ENCODE data around the gene UBR7. TPM values are rescaled to one million over a fixed set of nuclear protein-coding genes. Genes with fewer than 3 reads are reported as not detected.

The UBR7 gene
- total and polyA plus RNA-seq, 2 experiments from 2014 or later: 12.4 to 45.3 TPM

DNA sequence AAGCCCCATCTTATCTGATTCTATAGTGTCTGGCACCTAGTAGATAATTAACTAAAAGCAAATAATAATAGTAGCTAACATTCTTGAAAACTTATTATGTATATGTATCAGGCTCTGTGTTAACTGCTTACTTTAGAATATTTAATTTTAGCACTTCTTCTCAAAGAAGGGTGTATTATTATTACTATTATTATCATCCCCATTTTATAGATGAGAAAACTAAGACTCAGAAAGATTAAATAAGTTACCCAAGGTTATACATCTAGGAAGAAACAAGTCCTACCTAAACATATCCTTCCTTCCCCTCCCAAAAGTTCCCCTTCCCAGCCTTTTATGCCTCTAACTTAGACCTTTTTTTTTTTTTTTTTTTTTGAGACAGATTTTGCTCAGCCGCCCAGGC, 61.4 kb downstream of the UBR7 start:
- no peaks in the 10 kb centered on the region for H3K9me2 ChIP-seq (ENCODE audit: insufficient read depth)
- no peak for TF ChIP-seq NANOG (IDR thresholded peaks at IDR 0.05; ENCODE audit: borderline replicate concordance)
- TF ChIP-seq STAT1 (IDR thresholded peaks at IDR 0.05; ENCODE audit: unreplicated experiment): no peak
- TF ChIP-seq POLR2AphosphoS5 (IDR thresholded peaks at IDR 0.05; ENCODE audit: low read depth): no peak
- no peak for TF ChIP-seq ZNF331 (CRISPR knock-in tag; IDR thresholded peaks at IDR 0.05; ENCODE audit: low read depth)
- TF ChIP-seq, protein P1, sequence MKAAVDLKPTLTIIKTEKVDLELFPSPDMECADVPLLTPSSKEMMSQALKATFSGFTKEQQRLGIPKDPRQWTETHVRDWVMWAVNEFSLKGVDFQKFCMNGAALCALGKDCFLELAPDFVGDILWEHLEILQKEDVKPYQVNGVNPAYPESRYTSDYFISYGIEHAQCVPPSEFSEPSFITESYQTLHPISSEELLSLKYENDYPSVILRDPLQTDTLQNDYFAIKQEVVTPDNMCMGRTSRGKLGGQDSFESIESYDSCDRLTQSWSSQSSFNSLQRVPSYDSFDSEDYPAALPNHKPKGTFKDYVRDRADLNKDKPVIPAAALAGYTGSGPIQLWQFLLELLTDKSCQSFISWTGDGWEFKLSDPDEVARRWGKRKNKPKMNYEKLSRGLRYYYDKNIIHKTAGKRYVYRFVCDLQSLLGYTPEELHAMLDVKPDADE (IDR thresholded peaks at IDR 0.05): no peak
- TF ChIP-seq, protein P2, sequence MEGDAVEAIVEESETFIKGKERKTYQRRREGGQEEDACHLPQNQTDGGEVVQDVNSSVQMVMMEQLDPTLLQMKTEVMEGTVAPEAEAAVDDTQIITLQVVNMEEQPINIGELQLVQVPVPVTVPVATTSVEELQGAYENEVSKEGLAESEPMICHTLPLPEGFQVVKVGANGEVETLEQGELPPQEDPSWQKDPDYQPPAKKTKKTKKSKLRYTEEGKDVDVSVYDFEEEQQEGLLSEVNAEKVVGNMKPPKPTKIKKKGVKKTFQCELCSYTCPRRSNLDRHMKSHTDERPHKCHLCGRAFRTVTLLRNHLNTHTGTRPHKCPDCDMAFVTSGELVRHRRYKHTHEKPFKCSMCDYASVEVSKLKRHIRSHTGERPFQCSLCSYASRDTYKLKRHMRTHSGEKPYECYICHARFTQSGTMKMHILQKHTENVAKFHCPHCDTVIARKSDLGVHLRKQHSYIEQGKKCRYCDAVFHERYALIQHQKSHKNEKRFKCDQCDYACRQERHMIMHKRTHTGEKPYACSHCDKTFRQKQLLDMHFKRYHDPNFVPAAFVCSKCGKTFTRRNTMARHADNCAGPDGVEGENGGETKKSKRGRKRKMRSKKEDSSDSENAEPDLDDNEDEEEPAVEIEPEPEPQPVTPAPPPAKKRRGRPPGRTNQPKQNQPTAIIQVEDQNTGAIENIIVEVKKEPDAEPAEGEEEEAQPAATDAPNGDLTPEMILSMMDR (conservative IDR thresholded peaks at IDR 0.05; ENCODE audit: low read depth in 2 of 2): no peak
- H3K4me3 ChIP-seq: no peak overlapping the region
- H3K36me3 Mint-ChIP-seq (ENCODE audit: low read depth): peaks cover 3% of the 10 kb centered on the region; the same call in 2 of the 3 replicates
- H3K4me1 Mint-ChIP-seq: peaks cover 20% of the 10 kb centered on the region
- H3K79me2 ChIP-seq (replicated peaks; ENCODE audit: insufficient read depth): peaks cover 25% of the 10 kb centered on the region; the same call in 1 of the 2 replicates
- H3K4me1 ChIP-seq (ENCODE audit: insufficient read depth): no peaks in the 10 kb centered on the region; the same call in 1 of the 2 replicates
- H3K27me3 Mint-ChIP-seq (ENCODE audit: insufficient read depth, low read depth, poor library complexity): no peaks in the 10 kb centered on the region
- ATAC-seq (no peak), DNase-seq (ENCODE audit: low spot score) (no peak)
- H3F3A ChIP-seq (replicated peaks; ENCODE audit: low read depth): no peaks in the 10 kb centered on the region
- H3K27me3 ChIP-seq (ENCODE audit: insufficient read depth): no peaks in the 10 kb centered on the region
- no peak overlapping the region for H3K4me3 Mint-ChIP-seq
- H4K20me1 ChIP-seq (replicated peaks; ENCODE audit: insufficient read depth): peaks cover 11% of the 10 kb centered on the region
- no peak overlapping the region for H3K4me2 ChIP-seq
- H2AFZ ChIP-seq: no peak overlapping the region
- H3K9me3 Mint-ChIP-seq: no peaks in the 10 kb centered on the region
- no peaks in the 10 kb centered on the region for H3K36me3 ChIP-seq (ENCODE audit: insufficient read depth)
- no peak overlapping the region for H3K27ac Mint-ChIP-seq
- no peak overlapping the region for H3K27ac ChIP-seq (ENCODE audit: low read depth)

DNA sequence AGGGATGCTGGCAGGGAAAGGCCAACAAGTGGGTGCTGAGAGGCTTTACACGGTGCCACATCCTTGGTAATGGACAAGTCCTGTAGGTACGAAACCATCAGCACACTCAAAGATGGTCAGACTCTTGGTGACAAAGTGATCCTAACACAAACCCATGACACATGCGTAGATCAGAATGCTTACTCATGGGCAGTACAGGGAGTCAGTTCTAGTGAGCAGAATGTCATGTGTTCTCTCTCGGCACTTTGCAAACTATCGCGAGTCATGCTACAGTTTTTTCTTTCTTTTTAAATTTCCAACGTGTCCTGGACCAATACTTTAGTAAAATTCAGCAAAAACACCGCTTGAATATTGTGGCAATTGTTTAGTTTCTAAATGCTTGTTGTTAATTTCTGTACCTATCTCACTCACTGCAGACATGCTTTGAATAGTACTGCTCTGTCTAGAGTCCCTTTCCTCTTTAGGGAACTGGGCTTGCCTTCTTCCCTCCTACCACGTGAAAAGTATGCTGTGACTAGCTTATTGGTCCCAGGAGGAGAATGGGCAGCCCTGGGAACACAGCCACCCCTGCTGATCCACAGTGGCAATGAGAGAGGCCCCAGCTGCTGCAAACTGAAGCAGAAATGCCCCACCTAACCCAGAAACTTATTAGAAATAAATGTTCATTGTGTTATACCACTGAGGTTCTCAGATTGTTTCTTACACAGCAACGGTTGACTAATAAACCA, 62.4 kb downstream of the UBR7 start:
- peaks cover 20% of the 10 kb centered on the region for H3K4me1 Mint-ChIP-seq
- Histone ChIP-seq H3F3A (replicated peaks; ENCODE audit: low read depth) (no peaks in the 10 kb centered on the region), H3K9me2 (ENCODE audit: insufficient read depth) (no peaks in the 10 kb centered on the region), H3K79me2 (replicated peaks; ENCODE audit: insufficient read depth) (peaks cover 27% of the 10 kb centered on the region), H3K27ac (ENCODE audit: low read depth) (no peak overlapping the region), H3K4me3 (no peak overlapping the region), H3K4me2 (no peak overlapping the region), H3K36me3 (ENCODE audit: insufficient read depth) (no peaks in the 10 kb centered on the region), H4K20me1 (replicated peaks; ENCODE audit: insufficient read depth) (peaks cover 11% of the 10 kb centered on the region), H3K27me3 (ENCODE audit: insufficient read depth) (no peaks in the 10 kb centered on the region), H3K4me1 (ENCODE audit: insufficient read depth) (no peaks in the 10 kb centered on the region; the same call in 1 of the 2 replicates), H2AFZ (no peak overlapping the region)
- H3K4me3 Mint-ChIP-seq: no peak overlapping the region
- DNase-seq (ENCODE audit: low spot score): peak; percentile 3
- no peaks in the 10 kb centered on the region; the same call in 2 of the 3 replicates for H3K36me3 Mint-ChIP-seq (ENCODE audit: low read depth)
- TF ChIP-seq, protein P2 (conservative IDR thresholded peaks at IDR 0.05; ENCODE audit: low read depth in 2 of 2): no peak
- ATAC-seq: peak; percentile 76
- H3K27ac Mint-ChIP-seq: peak overlapping the region; percentile 34; the same call in 1 of the 2 replicates
- no peaks in the 10 kb centered on the region for H3K27me3 Mint-ChIP-seq (ENCODE audit: insufficient read depth, low read depth, poor library complexity)
- no peaks in the 10 kb centered on the region for H3K9me3 Mint-ChIP-seq

All from GM23338 (cell line).